ENCODE data around the gene VMA21. TPM values are rescaled to one million over a fixed set of nuclear protein-coding genes. Genes with fewer than 3 reads are reported as not detected.

Gene VMA21
- total and polyA plus RNA-seq, 11 donors: 5.7 to 25.8 (median 18.8) TPM

GRCh38 chrX:151397741-151398070 lies 700 bp downstream of the VMA21 start:
- Histone ChIP-seq H3K9me3 (no peaks in the 10 kb centered on the region), H3K4me1 (peaks cover 0 to 21% (median 8%) of the 10 kb centered on the region in 12 donors), H3K4me3 (peak overlapping the region; percentile 50 to 91 (median 77)), H3K27me3 (no peaks in the 10 kb centered on the region), H3K27ac (peak overlapping the region in 8 of 12 donors; percentile 90 to 96 (median 92)), H3K36me3 (no peaks in the 10 kb centered on the region)
- ATAC-seq: no peak
- no peak for TF ChIP-seq POLR2A (IDR thresholded peaks at IDR 0.05)
- no peak for TF ChIP-seq CTCF (IDR thresholded peaks at IDR 0.05)
- 2 to 28% (median 11%) methylated on average over 2 of the region's 2 CpGs for WGBS, 4 donors
- intact Hi-C loops (cut with DNase I): loop anchor here in 1 of 10 donors (10.0 kb wide), 1 partner anchor 493 kb away; no protein-coding TSS in a partner anchor
- no peak for DNase-seq

- peak overlapping the region in 3 of 12 donors; percentile 62 to 88 (median 75) for H3K4me3 ChIP-seq
- ATAC-seq: no peak
- no peak overlapping the region for H3K27ac ChIP-seq
- intact Hi-C loops (cut with DNase I): loop anchor here in 1 of 10 donors (10.0 kb wide), 1 partner anchor 494 kb away; no protein-coding TSS in a partner anchor
- TF ChIP-seq CTCF (IDR thresholded peaks at IDR 0.05) (no peak), POLR2A (IDR thresholded peaks at IDR 0.05) (no peak)
- no peaks in the 10 kb centered on the region for H3K36me3 ChIP-seq
- H3K27me3 ChIP-seq: no peaks in the 10 kb centered on the region
- WGBS, 4 donors: 74 to 88% (median 78%) methylated on average over 3 of the region's 3 CpGs
- H3K4me1 ChIP-seq: peaks cover 0 to 21% (median 8%) of the 10 kb centered on the region in 12 donors
- no peaks in the 10 kb centered on the region for H3K9me3 ChIP-seq
- no peak for DNase-seq
Observed at GRCh38 chrX:151398346-151398745, 1.3 kb downstream of the VMA21 start.

GRCh38 chrX:151402719-151403390 lies 5.8 kb downstream of the VMA21 start:
- DNase-seq (peak in 4 of 5 donors; percentile 12 to 38 (median 26)), ATAC-seq (peak in 3 of 4 donors; percentile 55 to 71 (median 69))
- no peak overlapping the region for H3K27ac ChIP-seq
- H3K36me3 ChIP-seq: peaks cover 0 to 39% (median 21%) of the 10 kb centered on the region in 9 donors
- no peaks in the 10 kb centered on the region for H3K9me3 ChIP-seq
- intact Hi-C loops (cut with DNase I): no loop called here
- H3K4me1 ChIP-seq: peaks cover 0 to 13% (median 0%) of the 10 kb centered on the region in 12 donors
- H3K27me3 ChIP-seq: no peaks in the 10 kb centered on the region
- no peak overlapping the region for H3K4me3 ChIP-seq
- 65 to 81% (median 75%) methylated on average over 14 to 22 of the region's 22 CpGs for WGBS, 4 donors
- TF ChIP-seq CTCF (IDR thresholded peaks at IDR 0.05): no peak
- no peak for TF ChIP-seq POLR2A (IDR thresholded peaks at IDR 0.05)

GRCh38 chrX:151416579-151416978 lies 19.6 kb downstream of the VMA21 start:
- DNase-seq (no peak), ATAC-seq (no peak)
- Histone ChIP-seq H3K9me3 (no peaks in the 10 kb centered on the region), H3K4me3 (no peak overlapping the region), H3K36me3 (no peaks in the 10 kb centered on the region), H3K4me1 (no peaks in the 10 kb centered on the region), H3K27ac (no peak overlapping the region), H3K27me3 (peaks cover 0 to 3% (median 0%) of the 10 kb centered on the region in 9 donors)
- TF ChIP-seq CTCF (IDR thresholded peaks at IDR 0.05) (no peak), POLR2A (IDR thresholded peaks at IDR 0.05) (no peak)
- WGBS, 4 donors: 84 to 97% (median 87%) methylated on average over 3 of the region's 3 CpGs
- intact Hi-C loops (cut with DNase I): no loop called here
